OCI-LY7 (cell line): ENCODE measurements around the gene HSPA6.
"Not testable (repeated sequence)": the region's sequence is repeated elsewhere in the genome, so short reads cannot be mapped to it uniquely, and the experiment has no call there.

ENCODE experiments used
- EZH2phosphoT487 ChIP-seq: fragments of 200-600 bp; sonication (generic); IDR thresholded peaks from 2 replicates; pipeline ENCODE4 v1.6.1; 2018; ENCODE audit warnings: low read depth, borderline replicate concordance, mild to moderate bottlenecking, mixed run types, antibody characterized with exemption, low read length, moderate library complexity, mixed read lengths
- TF ChIP-seq, protein P1 (sequence below): fragments of 200-600 bp; sonication (generic); conservative IDR thresholded peaks from 2 replicates; pipeline ENCODE4 v1.5.1; 2014; ENCODE audit warnings: mild to moderate bottlenecking, antibody characterized with exemption, low read length, moderate library complexity, mixed read lengths

DNA sequence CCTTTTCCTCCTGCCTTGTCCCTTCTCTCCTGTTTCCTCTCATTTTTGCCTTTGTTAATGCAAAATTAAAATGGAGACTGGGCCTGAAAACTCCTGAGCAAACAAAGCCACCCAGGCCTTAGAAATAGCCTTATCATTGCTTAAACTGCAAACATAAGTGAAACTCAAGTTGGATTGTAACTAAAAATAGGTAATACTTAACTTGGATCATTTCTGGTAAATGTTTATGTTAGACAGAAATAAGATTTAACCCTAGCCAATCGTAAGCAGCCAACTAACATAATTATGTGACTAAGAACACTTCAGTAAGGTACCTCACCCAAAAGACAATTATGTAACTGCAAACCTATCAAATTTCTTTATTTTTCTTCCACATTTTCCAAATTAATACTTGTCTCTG, 10.4 kb upstream of the HSPA6 start:
- not testable (repeated sequence) for TF ChIP-seq EZH2phosphoT487
- TF ChIP-seq, protein P1, sequence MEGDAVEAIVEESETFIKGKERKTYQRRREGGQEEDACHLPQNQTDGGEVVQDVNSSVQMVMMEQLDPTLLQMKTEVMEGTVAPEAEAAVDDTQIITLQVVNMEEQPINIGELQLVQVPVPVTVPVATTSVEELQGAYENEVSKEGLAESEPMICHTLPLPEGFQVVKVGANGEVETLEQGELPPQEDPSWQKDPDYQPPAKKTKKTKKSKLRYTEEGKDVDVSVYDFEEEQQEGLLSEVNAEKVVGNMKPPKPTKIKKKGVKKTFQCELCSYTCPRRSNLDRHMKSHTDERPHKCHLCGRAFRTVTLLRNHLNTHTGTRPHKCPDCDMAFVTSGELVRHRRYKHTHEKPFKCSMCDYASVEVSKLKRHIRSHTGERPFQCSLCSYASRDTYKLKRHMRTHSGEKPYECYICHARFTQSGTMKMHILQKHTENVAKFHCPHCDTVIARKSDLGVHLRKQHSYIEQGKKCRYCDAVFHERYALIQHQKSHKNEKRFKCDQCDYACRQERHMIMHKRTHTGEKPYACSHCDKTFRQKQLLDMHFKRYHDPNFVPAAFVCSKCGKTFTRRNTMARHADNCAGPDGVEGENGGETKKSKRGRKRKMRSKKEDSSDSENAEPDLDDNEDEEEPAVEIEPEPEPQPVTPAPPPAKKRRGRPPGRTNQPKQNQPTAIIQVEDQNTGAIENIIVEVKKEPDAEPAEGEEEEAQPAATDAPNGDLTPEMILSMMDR = not testable (repeated sequence)
